ENCODE measurements around the gene CLCN6.

The CLCN6 gene

DNA sequence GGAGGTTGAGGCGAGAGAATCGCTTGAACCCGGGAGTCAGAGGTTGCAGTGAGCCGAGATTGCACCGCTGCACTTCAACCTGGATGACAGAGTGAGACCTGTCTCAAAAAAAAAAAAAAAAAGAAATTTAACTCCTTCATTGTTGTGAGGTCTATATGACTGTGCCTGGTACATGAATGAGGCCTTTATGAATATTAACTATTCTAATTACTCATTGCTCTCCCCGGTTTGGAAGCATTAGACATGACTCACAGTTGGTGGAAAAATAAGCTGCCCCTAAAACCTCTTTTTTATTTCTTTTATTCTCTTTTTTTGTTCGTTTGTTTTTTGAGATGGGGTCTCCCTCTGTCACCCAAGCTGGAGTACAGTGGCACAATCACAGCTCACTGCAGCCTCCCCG is 49.4 kb downstream of the CLCN6 start:
- DNase-seq (ENCODE audit: low spot score), result no peak

DNA sequence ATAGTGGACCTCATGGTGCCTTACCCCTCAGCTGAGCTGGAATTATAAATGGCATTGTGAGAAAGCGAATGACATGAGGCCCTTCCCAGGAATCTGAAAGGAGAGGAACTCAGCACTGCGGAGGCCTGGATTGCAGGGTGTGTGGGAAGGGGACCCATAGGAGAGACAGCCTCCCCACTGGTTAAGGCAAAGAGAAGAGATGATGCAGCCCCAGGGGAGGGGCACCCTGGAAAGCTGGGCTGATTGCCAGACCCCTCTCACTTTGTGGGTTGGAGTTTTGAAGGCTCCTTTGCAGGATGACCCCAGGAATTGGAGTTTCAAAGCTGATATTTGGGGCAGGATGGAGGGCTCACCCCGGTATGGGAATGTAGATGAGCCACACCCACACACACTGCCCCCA is 50.7 kb downstream of the CLCN6 start:
- no peak for DNase-seq (ENCODE audit: low spot score)

DNA sequence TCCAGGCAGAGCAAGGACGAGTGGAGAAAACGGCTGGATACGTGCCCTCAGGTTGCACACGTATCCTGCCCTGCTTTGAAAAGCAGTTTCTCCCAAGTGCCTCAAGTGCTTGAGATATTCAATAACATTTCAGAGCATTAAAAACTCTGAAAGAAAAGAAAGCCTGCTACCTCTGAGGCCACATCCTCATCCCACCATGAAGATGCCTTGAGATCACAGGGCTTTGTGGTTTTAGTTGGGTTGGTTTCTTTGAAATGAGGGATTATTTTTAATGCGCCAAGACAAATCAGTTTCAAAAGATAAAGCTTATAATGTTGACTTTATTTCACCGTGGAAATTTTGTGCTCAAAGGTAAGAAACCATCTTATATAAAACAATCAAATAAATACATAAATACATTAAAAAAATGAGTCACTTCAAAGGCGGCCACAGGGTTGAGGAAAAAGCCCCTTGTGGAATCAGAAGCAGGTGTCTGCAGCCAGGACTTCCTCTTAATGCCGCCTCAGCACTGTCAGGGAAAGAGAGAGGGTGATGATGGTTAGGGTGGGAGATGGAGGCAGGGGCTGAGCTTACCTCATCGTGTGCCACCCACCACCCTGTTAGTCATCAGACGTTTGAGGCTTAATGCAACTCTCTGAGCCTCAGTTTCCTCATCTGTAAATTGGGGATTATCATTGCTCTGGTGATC is 51.3 kb downstream of the CLCN6 start:
- no peak for DNase-seq (ENCODE audit: low spot score)

DNA sequence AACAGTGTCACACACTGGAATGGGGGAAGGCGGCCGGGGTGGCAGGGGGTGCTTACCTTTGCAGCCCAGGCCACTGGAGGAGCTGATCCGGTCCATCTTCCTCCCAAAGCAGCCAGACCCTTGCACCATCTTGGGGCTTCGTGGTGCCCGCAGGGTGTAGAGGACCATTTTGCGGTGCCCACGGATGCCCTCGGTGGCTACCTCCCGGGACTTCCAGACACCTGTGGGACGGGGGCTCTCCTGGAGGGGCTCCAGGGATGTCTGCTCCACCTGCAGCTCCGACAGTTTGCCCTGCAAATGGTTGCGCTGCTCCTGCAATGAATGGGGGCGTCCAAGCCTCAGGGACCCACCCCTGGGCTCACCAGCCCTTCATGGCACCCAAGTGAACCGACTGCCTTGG is 52.2 kb downstream of the CLCN6 start:
- no peak for DNase-seq (ENCODE audit: low spot score)

DNA sequence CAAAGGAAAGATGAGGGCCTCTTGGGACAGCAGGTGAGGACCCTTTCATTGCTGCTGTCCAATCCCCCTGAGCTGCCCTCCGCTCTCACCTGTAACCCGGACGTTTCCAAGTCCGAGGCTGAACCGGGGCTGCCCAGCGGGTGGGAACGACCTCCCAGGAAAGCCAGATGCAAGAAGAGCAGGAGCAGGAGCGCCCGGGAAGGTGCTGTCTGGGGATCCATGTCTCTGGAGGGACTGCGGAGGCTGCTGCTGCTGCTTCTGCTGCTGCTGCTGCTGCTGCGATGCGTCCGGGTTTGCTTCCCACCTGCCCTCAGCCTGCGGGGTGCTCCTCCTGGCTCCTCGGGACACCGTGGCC is 52.6 kb downstream of the CLCN6 start, which contains the start of gene NPPB:
Gene NPPB (minus strand): TSS at position 333 of the 355 bp plus-strand sequence. CDS start 112 bp downstream, at position 221.
- no peak for DNase-seq (ENCODE audit: low spot score)

DNA sequence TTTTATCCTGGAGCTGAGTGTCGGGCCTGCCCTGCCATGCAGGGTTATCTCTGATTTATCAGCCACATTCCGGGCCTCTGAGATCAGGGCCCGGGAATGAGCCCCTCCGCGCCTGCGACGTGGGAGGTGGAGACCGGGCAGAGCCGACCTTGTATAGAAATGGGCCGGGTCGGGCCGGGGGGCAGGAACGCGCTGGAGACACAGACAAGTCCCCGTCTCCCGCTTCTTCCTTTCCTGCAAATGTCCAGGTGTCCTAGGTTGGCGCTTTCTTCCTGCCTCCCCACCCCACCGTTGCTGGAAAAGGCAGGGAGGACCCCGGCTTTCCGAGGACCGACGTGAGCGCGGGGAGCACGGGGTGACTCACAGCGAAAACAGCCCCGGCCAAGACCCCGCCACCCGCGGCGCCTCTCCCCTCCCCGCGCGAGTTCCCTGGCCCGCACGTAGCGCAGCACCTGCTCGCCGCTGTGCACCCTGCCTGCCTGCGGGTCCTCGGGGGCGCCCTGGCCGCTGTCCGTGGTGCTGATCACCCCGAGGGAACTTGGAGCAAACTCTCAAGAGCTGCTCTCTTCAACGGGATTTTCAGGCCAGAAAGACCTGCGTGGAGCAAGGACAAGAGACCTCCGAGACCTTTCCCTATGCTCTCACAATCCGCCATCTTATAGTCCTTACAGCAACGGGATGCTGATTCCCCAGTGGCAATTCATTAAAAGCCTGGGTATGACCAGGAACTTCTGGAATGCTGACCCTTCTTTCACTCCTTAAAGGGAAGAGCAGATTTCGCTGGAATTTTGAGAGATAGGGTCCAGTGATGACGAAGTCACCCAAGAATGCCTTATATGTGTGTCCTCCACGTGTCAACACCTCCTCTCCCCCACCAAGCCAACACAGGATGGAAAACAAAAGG is 53.2 kb downstream of the CLCN6 start:
- peak; percentile 72 for DNase-seq (ENCODE audit: low spot score)

DNA sequence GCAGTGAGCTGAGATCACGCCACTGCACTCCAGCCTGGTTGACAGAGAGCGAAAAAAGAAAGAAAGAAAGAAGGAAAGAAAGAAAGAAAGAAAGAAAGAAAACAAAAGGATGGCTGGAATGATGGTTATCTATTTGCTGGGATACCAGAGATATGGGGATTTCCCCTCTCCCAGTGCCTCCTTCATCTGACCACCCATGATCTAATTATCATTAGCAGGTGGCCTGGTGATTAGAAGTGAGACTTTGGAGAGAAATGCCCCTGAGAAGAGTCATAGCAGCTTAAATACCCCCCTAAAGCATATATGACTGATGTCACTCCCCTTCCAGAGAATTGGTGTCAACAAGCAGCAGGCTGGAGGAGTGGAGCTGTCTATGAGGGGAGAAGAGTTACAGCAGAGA is 54.1 kb downstream of the CLCN6 start:
- no peak for DNase-seq (ENCODE audit: low spot score)

DNA sequence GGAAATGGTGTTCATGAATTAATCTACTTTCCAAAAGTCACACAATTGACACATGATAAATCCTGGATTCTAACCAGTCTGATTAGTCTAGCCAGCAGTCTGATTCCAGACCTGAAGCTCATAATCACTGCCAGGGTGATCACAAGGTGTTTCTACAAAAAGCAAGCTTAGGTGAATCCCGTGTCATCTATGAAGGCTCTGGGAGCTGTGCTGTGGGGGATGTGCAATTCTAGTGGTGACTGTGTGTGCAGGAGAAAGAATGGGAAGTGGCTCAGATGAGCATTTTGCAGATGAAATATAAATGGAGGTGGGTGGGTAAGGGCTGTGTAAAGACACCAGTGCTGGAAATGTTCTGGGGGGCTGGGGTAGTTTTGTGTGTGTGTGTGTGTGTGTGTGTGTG is 54.6 kb downstream of the CLCN6 start:
- DNase-seq (ENCODE audit: low spot score), result no peak

DNA sequence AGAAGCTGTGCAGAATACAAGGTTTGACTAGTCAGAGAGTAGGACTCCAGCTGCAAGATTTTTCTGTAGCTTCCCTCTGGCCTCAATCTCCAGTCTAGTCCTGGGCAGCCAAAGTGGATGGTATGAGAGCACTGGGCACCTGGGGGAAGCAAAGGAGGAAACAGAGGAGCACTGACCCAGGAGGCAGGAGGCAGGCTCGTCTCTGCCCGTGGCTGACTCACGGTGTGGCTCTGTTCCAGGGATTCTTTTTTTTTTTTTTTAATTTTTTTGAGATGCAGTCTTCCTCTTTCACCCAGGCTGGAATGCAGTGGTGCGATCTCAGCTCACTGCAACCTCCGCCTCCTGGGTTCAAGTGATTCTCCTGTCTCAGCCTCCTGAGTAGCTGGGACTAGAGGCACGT is 56.9 kb downstream of the CLCN6 start:
- DNase-seq (ENCODE audit: low spot score), result no peak

DNA sequence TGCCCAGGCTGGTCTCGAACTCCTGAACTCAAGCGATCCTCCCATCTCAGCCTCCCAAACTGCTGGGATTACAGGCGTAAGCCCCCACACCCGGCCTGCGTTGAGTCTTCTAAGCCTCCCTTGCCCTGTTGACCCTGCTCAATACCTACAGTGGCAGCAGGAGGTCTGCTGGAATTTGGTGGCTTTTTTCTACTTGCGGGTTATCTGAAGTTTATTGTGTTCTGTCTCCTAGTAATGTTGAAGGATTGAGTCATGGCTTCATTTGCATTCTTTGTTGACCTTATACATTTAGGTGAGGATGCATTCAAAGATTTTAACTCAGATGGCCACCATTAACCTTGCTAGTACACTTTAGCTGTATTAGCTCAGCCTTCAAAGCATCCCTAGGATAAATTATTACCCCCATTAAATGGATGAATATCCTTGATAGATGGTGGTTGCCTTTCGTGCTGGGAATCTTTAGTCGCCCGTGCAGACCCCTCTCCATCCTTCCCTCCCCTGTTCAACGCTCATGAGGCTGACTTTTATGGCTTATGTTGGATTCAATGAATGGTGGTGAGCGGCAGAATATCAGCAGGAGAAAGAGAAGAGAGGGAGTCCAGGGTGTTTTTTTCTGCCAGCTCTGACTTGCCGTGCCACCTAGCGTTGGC is 62.5 kb downstream of the CLCN6 start:
- DNase-seq (ENCODE audit: low spot score), result no peak

DNA sequence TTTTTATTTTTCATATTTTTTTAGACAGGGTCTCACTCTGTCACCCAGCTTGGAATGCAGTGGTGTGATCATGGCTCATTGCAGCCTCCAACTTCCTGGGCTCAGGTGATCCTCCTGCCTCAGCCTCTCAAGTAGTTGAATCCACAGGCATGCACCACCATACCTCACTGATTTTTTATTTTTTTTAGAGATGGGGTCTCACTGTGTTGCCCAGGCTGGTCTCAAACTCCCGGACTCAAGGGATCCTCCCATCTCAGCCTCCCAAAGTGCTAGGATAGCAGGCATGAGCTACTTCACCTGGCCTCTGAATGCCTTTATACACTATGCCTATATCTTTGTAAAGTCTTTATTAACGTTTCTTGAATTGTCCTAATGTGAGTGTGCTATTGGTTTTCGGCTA is 63.1 kb downstream of the CLCN6 start:
- DNase-seq (ENCODE audit: low spot score), result no peak

DNA sequence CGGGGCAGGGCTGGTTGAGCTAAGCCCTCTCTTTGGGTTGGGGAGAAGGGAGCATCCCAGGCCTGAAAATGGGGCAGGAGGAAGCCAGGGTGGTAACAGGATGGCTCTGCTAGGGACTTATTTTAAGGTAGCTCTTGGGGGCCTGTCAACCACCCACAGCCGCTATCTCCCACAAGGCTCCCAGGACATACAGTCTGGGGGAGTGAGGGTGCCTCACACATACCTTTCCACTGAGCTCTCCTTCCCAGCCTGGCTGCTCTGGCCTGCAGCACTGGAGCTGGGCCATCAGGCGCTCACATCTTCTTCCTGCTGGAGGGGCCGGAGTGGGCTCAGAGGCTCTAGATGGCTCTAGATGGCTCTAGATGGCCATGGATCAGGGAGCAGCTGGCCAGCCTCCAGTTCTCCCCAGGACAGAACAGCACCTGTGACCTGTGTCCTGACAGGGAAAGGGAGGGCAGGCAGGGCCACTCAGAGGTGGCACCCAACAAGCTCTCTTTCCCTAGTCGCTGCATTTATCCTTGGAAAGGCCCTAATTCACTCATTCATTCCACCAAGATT is 63.7 kb downstream of the CLCN6 start:
- no peak for DNase-seq (ENCODE audit: low spot score)

DNA sequence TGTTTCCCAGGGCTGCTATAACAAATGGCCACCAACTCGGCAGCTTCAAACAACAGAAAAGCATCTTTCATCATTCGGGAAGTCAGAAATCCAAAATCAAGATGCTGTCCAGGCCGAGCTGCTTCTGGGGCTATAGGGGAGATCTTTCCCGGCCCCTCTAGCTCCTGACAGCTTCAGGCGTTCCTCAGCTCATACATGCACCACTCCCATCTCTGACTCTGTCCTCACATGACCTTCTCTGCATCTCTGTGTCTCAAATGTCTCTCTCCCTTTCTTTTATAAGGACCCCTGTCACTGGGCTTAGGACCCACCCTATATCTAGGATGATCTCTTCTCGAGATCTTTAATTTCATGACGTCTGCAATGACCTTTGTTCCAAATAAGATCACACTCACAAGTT is 66.6 kb downstream of the CLCN6 start:
- DNase-seq (ENCODE audit: low spot score), result no peak

DNA sequence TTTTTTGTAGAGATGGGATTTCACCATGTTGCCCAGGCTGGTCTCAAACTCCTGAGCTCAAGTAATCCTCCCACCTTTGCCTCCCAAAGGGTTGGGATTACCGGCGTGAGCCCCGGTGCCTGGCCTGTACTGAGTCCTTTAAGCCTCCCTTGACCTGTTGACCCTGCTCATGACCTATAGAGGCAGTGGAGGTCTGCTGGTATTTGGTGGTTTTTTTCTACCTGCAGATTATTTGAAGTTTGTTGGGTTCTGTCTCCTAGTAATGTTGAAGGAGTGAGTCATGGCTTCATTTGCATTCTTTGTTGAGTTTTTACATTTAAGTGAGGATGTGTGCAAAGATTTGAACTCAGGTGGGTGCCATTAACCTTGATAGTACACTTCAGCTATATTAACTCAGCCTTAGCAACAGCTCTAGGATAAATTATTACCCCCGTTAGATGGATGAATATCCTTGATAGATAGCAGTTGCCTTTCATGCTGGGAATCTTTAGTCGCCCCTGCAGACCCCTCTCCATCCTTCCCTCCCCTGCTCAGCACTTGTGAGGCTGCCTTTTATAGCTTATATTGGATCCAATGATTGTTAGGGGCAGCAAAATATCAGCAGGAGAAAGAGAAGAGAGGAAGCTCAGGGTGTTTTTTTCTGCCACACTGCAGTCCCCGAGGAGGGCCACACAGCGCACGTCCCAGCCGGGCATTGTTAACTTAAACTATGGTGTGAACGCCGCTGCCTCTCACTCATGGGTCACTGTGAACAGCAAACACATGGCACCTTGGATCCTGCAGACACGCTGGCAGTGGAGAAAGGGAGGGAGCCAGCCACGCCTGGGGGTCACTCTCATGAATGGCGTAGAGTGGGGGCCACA is 67.6 kb downstream of the CLCN6 start:
- DNase-seq (ENCODE audit: low spot score), result no peak

DNA sequence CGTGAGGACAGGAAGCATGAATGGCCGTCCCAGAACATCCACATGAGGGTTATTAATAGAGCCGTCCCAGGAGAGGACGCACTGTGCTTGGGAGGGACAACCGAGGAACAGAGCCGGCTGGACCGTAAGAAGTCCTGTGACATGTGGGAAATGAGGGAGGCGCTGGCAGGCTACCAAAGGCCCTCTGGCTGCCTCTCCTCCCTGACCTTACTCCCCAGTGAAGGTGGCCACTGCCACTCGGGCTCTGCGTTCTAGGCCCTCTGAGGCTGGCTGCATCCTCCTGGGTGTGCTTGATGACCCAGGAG is 68.2 kb downstream of the CLCN6 start:
- DNase-seq (ENCODE audit: low spot score), result no peak

DNA sequence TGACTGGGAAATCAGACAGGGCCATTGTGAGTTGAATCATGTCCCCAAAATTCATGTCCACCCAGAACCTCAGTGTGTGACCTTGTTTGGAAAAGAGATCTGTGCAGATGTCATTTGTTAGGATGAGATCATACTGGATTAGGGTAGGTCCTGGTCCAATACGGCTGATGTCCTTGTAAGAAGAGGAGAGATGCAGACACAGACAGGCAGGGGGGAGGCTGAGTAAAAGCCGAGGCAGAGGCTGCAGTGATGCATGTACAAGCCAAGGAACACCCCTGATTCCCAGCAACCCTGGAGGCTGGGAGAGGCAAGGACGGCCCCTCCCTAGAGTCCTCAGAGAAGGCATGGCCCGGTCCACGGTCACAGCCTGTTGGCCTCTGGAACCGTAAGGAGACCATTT is 68.6 kb downstream of the CLCN6 start:
- DNase-seq (ENCODE audit: low spot score), result no peak

DNA sequence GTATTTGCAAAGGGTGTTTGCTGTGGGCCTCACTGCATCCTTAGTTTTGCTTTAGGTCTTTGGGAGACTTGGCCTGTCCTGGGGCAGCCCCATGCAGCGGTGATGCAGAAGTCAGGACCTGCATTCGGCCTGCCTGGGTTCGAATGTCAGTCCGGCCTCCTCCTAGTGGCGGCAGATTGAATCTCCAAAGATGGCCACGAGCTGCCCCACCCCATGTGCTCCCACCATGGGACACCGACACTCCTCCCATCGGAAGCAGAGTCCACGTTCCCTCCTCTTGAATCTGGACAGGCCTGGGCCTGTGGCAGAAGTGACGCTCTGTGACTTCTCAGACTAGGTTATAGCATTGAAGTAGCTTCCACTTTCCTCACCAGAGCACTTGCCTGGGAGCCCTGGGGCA is 69.1 kb downstream of the CLCN6 start:
- no peak for DNase-seq (ENCODE audit: low spot score)

DNA sequence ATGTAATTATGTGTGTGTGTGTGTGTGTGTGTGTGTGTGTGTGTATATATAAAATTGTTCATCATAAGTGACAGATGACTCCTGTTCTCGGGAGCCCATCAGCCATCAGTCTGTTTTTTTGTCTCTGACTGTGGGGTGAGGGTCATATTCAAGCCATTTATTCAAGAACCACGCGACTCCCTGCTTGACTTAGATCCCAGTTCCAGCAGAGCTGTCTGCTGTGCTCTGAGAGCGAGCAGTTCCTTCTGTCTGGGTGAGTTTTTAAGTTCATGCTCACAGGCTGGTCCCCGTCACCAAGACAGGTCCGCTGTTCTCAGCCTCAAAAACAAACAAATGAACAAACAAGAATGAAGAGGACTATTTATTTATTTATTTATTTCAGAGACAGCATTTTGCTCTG is 71.1 kb downstream of the CLCN6 start:
- no peak for DNase-seq (ENCODE audit: low spot score)

DNA sequence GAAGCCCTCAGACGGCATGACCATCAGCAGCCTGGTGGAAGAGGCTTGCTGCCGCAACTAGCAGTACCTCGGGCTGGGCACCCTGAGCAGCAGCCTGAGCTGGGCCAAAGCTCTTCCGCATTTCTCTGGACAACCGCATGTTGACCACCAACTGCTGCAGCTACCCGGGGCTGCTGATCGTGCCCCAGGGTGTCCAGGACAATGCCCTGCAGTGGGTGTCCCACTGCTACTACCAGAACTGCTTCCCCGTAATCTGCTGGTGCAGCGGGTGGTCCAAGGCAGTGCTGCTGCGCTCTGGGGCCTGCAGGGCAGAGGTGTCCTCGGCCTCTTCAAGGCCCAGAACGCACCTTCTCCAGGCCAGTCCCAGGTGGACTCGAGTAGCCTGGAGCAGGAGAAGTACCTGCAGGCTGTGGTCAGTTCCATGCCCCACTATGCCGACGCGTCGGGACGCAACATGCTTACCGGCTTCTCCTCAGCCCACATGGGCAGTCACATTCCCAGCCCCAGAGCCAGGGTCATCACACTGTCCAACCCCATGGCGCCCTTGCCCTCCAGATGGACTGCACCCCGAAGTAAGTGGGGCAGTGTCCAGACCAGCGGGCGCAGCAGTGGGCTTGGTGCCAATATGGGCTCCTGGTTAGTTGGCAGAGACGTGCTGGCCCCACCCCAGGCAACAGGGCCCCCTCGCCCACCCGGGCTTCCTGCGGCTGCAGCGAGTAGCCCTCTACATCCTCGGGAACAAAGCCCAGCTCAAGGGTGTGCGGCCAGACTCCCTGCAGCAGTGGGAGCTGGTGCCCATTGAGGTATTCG is 72.3 kb downstream of the CLCN6 start:
- DNase-seq (ENCODE audit: low spot score), result no peak

DNA sequence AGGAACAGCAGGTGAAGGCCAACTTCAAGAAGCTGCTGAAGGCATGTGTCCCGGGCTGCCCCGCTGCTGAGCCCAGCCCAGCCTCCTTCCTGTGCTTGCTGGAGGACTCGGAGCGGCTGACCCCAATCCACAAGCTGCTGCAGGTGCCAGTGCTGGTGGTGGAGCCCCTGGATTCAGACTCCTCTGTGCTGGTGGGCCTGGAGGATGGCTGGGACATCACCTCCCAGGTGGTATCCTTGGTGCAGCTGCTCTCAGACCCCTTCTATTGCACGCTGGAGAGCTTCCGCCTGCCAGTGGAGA is 72.8 kb downstream of the CLCN6 start:
- no peak for DNase-seq (ENCODE audit: low spot score)

Measured in RKO (cell line).